Activated CD4-positive, CD25-positive, alpha-beta regulatory T cell treated with anti-CD3 and anti-CD28 coated beads, Interleukin-2, amount 50 U/mL, for 16 hours (primary cell): ENCODE results near the gene RIMBP2.
"Not testable (repeated sequence)": the region's sequence is repeated elsewhere in the genome, so short reads cannot be mapped to it uniquely, and the experiment has no call there.

Experiments
- DNase-seq: peaks from one replicate; pipeline ENCODE4 v3.0.0-alpha.2; 2020; ENCODE audit warnings: low read depth, low spot score

RIMBP2 gene

DNA sequence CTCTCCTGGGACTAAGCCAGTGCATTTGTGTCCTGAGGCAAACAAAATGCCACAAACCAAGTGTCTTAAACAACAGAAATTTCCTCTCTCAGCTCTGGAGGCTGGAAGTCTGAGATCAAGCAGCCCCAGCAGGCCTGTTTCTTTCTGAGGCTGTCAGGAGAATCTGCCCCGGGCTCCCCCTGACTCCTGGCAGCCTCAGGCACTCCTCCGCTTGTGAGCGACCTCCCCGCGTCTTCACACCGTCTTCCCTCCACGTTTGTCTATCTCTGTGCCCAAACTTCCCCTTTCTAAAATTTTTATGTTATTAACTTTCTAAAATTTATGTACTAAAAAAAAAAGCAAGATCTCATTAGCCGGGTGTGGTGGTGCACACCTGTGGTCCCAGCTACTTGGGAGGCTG lies 59.7 kb downstream of the RIMBP2 start:
- DNase-seq = no peak

DNA sequence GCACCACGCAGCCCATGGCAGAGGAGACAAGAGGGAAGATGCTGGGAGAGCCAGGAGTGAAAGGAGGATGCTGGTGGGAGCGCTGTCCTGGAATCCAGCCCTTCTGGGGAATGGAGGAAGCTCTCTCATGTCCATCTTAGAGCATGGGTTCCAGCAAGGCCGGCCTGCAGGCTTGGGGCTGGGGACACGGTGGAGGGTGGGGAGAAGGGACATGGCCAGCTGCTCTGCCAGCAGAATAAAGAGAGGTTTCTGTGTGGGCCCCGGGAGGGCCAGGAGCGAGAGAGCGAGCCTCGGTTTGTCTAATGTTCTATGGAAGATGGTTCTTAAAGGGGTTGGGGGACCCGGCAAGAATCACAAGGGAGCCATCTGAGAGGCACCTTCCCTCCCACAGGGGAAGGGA lies 60.2 kb downstream of the RIMBP2 start:
- DNase-seq = no peak

DNA sequence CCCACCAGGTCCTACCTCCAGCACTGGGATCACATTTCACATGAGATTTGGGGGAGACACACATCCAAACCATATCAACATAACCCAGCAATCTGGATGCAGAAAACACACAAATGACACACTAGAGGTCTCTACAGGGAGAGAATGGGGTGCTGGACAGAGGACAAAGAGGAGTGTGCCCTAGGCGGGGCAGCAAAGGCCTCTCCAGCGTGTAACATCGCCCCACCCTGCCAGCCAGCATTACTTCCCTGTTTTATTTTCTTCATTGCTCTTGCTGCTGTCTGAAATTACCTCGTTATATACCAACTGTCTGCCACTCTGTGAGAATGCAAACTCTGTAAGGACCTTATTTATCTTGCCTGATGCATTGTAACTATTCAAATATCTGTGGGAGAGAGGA lies 61.1 kb downstream of the RIMBP2 start:
- no peak for DNase-seq

DNA sequence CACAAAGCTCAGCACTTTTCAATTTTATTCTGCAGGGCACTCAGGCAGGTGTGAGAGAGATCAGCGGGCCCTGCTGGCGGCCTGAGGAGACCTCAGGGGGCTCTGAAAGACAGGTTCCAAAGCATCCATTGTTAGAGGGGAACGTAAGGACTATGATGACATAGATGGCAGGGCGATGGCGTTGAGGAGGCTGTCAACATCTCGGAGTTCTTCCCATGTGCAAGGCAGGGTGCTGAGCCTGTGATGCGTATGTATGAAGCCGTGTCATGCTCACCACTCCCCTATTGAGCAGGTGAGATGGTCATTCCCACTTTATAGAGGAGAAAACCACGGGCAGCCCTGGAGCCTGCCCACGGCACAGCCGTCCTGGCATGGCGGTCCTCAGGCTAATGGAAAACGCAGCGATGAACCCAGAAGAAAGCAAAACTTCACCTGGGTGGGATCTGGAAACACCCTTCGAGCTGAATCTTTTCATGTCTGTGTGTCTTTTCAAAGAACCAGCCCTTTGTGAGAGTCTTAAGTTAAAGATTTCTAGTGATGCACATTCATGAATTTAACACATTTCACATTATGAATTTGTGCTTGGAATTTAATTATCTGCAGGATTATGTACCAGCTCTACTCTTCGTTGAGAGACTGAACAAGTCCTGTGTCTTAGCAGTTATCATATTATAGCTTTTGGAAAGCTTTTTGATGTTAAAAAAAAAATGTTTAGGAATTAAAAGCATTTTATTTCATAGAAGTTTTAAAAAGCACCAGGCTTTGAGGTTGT lies 64.7 kb downstream of the RIMBP2 start:
- DNase-seq = no peak

DNA sequence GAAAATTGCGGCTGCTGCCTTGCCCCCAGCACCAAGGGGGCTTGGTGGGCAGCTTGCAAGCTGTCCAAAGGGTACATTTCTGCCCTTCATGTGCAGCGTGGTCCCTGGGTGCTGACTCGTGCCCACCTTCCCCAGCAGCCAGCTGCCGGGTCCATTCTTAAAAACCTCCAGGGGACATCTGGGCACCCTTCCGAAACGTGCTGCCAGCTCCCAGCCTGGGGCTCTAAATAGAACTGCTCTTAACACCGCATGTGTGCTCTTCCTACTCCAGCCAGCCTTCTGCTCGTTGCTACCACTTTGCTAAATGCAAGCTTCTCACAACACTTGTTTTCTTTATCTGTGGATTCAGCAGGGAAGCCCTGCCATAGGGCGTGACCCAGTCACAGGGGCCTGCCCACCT lies 66.0 kb downstream of the RIMBP2 start:
- DNase-seq = no peak

DNA sequence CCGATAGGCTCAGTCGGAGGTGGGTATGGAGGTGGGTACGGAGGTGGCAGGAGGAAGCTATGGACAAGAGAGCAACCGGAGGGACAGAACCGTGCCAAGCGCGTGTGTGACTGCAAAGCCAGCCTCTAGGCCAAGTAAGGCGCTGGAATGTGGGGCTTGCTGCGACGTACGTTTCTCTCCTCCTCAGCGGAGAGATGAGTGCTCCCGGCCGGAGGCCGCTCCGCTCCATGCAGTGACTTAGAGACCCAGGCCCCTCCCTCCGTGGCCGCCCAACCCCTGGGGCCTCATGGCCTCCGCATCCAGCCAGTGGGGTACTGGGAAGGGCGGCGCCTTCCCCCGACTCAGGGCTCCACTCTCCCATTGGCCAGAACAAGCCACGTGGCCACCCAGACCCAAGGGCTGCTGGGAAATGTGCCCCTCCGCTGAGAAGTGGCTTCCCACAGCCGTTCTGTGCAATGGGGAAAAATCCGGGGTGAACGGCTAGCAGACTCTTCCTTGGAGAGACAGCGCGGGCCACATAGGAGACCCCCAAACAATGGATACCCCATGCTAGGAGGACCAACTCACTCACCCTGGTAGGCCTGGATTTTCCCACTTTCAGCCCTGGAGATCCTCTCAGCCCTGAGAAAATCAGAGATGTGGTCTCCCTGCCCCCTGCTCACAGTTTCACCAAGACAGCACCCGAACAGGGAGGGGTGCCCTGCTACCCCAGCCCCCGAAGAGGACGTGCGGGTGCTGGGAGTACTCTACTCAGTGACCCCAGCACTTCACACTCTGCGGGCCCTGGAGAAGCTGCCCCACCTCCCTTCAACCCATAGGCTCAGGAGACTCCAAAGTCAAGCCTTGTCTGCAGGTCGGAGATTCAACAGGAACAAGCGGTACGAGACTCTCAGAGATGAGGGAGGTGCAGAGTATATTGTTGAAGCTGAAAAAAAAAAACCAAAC lies 66.7 kb downstream of the RIMBP2 start:
- DNase-seq = no peak

DNA sequence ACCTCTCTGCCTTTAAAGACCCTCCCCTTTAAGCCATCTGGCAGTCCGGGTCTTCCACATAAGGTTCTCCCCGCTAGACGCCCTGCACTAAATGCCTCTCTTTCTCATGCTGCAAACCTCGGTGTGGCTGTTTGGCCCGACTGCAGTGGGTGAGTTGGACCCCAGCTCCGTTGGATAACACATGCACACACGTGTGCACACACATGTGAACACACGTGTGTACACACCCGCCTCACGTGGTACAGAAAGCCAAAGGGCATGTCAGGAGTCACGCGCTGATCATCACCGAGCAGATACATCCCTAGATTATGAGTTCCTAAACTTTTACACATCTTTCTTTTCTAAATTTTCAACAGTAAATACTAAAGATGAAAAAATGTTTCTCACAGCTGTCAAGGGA lies 68.3 kb downstream of the RIMBP2 start:
- no peak for DNase-seq

DNA sequence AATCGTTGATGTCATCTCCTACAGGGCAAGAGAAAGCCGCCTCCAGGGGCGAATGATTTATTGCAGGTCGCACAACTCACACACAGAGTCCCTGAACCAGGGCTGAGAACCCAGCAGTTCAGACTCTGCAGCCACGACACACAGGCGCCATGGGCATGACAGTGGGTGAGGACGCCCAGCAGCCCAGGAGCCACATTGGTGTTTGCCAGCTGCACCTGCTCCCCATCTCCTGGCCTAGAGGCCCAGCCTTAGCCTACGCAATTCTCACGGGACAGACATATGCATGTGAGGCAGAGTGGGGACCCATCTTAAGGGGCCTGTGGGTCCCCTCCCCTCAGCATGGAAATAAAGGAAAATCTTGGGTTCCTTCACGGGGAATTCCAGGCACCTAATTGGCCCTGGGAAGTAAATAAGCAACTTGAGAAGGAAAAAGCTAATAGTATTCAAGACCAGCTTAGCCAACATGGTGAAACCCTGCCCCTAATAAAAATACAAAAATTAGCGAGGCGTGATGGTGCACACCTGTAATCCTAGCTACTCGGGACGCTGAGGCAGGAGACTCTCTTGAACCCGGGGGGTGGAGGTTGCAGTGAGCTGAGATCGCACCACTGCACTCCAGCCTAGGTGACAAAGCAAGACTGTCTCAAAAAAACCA lies 69.3 kb downstream of the RIMBP2 start:
- DNase-seq = no peak

DNA sequence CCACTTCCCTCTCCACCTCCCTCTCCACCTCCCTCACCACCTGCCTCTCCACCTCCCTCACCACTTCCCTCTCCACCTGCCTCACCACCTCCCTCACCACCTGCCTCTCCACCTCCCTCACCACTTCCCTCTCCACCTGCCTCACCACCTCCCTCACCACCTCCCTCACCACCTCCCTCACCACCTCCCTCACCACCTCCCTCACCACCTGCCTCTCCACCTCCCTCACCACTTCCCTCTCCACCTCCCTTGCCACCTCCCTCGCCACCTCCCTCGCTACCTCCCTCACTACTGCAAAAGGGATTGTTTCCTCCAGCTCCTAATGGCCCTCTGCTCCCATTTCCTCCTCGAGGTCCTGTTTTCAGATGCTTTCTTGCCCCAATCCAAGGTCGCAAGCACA lies 69.9 kb downstream of the RIMBP2 start:
- not testable (repeated sequence) for DNase-seq

DNA sequence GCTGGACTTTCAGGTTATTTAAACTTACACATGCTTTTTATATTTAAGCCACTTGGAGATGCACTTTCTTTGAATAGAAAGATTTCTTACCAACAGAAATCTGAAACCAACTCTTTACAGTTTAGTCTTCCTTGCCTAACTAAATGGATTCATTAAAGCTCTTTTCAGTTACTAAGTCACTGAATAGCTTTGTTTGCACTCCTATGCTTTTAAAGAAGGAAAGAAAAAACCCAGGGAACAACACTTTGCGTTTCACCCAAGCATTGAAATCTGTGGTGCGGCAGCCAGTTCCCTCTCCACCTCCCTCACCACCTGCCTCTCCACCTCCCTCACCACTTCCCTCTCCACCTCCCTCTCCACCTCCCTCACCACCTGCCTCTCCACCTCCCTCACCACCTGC lies 70.3 kb downstream of the RIMBP2 start:
- DNase-seq = no peak

DNA sequence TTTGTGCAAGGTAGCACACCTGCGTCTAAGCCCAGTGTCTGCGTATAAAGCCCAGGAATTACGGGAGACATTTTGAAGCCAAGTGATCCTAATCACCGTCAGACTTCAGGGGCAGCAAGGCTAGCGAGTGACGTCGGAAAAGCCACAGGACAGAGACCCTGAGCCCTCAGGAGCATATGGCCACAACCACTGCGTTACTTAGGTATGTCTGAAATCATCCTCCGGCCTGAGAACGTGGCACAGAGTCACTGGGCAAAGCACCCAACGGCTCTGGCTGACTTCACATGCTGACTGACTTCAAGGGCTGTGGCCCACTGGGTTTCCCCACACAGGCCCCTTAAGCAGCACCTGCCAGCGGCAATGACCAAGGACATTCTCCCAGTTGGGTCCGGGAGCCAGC lies 71.5 kb downstream of the RIMBP2 start:
- no peak for DNase-seq

DNA sequence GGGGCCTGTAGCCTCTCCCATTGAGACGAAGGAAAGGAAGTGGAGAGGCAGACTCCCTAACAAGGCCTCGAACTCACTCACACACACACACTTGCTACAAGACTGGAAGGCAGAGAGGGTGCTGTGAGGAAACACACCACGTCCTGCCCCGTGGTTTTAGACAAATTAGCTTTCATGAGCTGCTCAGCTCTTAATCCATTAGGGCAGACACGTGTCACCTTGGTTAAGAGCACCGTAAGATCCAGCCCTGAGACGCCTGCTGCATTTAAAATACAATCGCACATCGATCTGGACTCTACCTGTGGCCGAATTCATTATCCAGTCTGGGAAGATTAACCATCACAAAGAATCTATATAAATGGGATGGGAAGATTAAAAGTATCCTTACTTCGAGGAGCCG lies 72.0 kb downstream of the RIMBP2 start:
- no peak for DNase-seq

DNA sequence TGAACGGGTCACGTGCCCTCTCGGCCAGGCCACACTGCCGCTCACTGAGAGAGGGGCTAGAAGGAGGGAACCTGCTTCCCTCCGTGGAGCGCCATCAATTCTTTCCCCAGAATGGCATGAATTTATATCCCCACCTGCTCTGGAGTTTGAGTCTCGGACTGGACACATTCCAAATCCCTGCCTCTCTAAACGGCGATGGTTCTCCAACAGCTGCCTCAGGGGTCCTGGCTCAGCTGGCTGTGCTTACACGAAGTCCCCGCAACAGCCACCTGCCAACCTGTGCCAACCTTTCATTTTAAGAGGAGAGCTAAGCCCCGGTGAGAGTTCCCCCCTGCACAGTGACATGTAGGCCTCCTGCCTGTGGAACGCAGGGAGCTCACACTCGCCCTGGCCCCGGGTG lies 73.2 kb downstream of the RIMBP2 start:
- no peak for DNase-seq

DNA sequence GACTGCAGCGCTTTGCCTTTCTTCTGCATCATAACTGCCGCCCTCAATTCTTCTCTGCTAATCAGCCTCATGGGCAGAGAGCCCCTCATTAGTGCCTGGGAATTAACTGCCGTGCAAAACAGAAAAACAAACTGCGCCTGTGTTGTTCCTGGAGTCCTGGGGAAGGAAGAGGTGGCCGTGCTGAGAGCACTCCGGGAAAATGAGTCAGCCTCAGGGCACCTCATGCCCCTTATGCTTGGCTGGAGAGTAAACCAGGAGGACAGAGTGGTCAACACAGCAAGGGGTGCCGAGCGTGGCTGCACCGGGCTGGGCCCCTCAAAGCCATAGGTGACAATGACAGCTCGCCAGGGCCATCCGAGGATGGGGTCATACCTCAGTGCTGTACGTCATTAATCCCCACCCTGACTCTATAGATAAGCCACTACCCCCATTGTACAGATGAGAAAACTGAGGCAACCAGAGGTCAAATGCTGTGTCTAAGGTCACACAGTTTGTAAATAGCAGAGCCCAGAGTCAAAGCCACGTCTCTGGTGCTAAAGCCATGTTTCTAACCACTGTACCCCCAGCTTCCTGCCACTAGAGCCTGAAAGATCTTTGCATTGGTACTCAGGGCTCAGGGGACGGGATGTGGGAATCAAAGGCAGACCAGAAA lies 74.4 kb downstream of the RIMBP2 start:
- DNase-seq = no peak

DNA sequence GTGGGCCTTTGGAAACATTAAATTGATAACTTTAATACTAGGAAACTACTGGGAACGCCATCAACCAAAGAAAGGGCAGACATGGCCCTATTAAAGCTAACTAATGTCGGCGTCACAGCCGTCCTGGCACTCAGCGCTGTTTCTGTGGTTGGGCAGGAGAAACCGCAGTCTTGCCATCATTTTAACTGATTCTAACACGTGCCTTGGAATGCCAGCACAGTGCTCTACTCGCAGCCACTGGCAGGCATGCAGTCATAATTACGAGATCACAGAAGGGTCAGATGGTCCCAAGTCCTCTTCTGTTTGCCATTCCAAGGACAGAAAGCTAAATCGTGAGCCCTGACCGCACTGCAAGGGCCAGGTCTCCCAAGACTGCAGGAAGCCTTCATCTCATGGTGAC lies 75.2 kb downstream of the RIMBP2 start:
- no peak for DNase-seq

DNA sequence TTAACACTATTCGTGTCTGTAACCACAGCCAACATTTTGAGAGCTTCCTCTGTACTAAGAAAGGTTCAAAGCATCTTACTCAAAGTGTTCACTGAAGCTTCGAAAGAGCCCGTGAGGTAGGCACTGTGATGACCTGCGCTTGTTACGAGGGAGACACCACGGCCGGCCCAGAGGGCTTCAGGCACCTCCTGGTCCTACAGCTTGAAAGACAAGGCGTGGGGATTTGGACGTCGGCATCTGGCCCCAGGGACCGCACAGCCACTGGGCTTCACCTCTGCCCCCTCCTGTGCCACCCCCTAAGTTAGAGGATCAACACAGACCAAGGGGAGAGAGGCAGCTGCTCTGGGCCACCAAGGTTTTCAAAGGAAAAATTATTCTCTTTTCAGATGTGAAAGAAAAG lies 75.6 kb downstream of the RIMBP2 start:
- DNase-seq = no peak

DNA sequence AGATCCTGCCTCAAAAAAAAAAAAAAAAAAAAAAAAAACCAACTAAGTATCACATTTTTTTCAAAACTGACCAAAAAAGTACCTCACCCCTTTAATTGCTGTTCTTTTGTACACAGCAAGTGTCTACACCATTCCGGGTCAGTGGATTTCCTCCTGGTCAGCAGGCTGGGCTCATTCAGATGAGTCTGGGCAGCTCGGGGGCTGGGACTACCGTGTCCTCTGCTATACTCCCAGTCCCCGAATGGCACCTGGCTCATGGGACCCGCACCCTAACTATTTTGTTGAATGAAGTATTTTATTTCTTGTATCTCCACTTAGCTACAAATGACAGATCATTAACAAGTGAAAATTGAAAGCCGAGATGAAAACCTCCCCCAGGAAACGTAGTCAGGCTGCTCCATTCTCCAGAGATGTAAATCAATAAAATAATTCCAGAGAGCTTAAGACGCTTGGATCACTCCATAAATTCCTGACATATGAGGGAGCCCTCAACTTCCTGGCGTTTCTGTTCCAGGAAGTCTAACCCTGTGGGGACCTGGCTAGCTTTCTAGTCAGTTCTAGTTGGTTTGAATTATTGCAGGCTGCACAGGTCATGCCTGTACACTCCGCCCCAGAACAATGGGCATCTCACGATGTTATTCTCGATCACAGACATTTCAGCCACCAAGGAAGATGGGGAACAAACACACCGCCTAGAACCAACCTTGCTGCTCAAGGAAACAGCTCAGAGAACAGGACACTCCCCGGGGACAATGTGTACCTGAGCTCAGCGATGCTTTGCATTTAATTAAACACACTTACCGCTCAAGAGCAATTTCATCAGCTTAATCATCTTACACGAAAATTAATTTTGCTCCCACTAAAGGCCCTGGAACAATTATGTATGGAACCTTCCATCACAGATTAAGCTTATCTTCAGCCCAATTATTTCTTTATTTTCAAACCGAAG lies 76.3 kb downstream of the RIMBP2 start:
- DNase-seq = no peak

DNA sequence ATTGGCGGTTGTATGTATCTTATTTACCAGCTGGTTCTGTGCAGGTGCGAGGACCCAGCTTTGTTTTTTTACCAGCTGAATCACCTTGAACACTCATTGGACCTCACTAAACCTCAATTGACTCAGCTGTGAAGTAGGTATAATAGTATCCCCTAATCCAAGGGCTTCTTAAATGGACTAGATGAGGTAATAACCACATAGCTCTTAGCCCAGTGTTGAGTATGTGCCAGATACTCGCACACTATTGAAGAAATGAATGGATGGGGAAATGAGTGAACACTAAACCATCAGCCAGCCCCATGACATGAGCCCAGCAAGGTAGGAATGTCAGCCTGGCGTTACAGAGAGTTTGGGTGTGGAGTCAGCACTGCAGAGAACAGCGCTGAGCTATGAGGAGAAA lies 79.7 kb downstream of the RIMBP2 start:
- DNase-seq = no peak

DNA sequence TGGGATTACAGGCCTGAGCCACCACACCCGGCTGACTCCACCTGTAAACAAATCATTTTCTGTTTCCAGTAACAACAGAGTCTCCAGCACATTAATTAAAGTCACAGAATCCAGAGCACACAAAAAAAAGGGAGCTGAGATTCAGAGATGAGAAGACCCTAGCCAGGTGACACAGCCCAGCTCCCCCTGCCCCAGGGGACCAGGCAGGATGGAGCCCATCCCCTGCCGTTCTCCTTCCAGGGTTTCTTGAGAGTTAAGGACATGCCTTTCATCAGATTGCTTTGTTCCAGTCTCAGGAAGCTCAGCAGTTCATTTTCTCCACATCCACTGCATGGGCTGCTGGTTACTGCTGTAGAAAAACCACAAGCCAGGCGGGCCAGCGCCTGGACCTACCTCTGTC lies 81.2 kb downstream of the RIMBP2 start:
- no peak for DNase-seq

DNA sequence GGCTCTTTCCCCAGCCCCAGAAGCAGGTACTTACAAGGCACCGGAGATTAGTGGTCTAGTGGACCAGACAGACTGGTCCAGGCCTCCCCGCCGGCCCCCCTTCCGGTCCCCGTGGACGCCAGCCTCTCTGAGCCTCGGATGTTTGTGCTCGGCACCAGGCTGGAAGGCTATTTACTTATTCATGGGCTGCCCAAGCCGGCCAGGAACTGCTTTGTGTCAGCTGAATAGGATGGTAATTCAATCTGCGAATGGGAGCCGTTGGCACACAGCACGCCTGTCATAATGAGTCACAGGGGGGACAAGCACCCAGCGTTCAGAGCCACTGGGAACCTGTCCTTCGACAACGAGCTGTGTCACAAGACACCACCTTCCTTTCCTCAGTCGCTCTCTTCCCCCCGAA lies 82.3 kb downstream of the RIMBP2 start:
- no peak for DNase-seq

DNA sequence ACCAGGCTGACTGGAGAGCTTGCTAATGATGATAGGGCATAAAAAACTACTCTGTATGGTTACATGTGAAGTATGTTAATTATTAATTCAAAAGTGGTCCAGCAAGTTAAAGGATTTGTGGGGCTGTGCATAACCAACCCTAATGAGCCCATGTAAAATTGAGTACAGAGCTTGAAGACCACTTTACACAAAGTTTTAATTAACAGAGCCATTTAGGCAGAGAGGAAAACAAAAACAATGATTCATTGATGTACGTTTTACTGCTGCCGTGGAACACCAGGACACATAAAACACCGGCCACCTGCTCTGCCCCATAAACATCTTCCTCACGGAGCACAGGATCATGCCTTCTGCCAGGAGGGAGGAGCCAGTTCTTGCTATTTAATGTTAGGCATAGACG lies 83.5 kb downstream of the RIMBP2 start:
- DNase-seq = no peak
